NB4 (cell line): ENCODE data around the gene UNC5B.

Experiments used
- DNase-seq: peaks from one replicate; pipeline ENCODE4 v3.0.0; 2010; ENCODE audit warnings: low read depth
- H3K4me3 ChIP-seq: one replicate; pipeline ENCODE4 v1.5.1; 2011; ENCODE audit warnings: mild to moderate bottlenecking, low read depth, low read length, moderate library complexity
- MYC ChIP-seq: IDR thresholded peaks from 2 replicates; pipeline ENCODE4 v1.6.1; 2011; ENCODE audit warnings: low read depth, low read length
- POLR2A ChIP-seq: IDR thresholded peaks from 2 replicates; pipeline ENCODE4 v1.6.1; 2011; ENCODE audit warnings: mild to moderate bottlenecking; ENCODE audit not compliant: insufficient read length; ENCODE audit errors: extremely low read depth
- TF ChIP-seq, protein P1 (sequence below): IDR thresholded peaks from 2 replicates; pipeline ENCODE4 v1.6.1; 2011; ENCODE audit warnings: low read depth, low read length
- TF ChIP-seq, protein P2 (sequence below): IDR thresholded peaks from one replicate; pipeline ENCODE4 v1.5.1; 2012; ENCODE audit warnings: low read depth, low read length

UNC5B gene

DNA sequence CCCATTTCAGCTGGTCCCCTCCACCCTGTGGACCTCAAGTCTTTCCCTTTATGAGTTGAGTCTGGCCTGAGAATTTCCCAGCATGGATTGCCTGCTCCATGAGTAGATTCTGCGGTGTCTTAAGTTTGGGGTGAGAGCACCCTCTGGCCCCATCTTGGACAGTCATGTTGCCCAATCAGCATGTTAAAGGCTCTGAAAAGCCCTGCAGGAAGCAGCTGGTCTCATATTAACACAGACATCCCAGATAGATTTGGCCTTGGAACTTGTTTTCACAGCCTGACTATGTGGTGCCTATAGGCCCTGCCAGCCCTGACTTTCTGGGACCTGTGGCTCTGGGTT, 91.2 kb downstream of the UNC5B start:
- TF ChIP-seq, protein P1, sequence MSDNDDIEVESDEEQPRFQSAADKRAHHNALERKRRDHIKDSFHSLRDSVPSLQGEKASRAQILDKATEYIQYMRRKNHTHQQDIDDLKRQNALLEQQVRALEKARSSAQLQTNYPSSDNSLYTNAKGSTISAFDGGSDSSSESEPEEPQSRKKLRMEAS = no peak
- TF ChIP-seq MYC (no peak), POLR2A (no peak)
- TF ChIP-seq, protein P2, sequence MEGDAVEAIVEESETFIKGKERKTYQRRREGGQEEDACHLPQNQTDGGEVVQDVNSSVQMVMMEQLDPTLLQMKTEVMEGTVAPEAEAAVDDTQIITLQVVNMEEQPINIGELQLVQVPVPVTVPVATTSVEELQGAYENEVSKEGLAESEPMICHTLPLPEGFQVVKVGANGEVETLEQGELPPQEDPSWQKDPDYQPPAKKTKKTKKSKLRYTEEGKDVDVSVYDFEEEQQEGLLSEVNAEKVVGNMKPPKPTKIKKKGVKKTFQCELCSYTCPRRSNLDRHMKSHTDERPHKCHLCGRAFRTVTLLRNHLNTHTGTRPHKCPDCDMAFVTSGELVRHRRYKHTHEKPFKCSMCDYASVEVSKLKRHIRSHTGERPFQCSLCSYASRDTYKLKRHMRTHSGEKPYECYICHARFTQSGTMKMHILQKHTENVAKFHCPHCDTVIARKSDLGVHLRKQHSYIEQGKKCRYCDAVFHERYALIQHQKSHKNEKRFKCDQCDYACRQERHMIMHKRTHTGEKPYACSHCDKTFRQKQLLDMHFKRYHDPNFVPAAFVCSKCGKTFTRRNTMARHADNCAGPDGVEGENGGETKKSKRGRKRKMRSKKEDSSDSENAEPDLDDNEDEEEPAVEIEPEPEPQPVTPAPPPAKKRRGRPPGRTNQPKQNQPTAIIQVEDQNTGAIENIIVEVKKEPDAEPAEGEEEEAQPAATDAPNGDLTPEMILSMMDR = no peak
- no peak overlapping the region for H3K4me3 ChIP-seq
- DNase-seq = no peak

DNA sequence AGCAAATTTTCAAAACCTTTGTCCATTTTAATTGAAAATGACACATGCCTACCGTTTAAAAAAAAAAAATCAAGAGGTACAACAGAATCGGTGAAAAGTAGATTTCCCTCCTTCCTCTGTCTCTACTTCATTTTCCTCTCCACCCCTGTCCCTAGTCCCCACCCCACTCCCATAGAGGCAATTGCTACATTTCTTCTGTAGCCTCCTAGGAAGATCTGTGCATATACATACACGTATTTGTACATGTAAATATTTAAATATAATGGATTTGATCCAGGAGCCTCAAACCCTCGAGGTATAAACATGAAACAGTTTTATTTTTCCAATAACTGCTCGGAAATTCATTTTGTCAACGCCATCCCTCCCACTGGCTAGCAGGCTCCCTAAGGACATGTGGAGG, 92.5 kb downstream of the UNC5B start:
- DNase-seq = no peak
- no peak overlapping the region for H3K4me3 ChIP-seq
- TF ChIP-seq, protein P1 = no peak
- TF ChIP-seq, protein P2 = no peak
- TF ChIP-seq MYC (no peak), POLR2A (no peak)

DNA sequence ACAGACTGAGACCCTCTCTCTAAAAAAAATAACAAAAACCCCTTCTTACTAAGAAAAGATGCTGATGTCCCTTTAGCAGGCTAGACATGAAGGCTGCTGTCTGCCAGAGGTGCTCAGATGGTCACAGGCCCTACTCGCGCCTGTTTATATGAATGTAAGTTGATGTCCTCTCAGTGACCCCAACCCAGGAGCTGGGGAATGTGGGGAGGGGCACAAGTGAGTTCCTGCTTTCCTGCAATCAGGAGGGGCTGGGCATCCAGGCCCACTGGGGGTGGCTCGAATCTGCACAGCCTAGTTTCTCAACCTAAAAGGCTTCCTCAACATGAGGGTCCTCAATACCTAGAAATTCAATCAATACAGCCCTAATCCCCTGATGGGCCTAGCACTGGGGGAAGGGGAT, 94.6 kb downstream of the UNC5B start:
- H3K4me3 ChIP-seq = no peak overlapping the region
- TF ChIP-seq MYC (no peak), POLR2A (no peak)
- TF ChIP-seq, protein P2 = no peak
- TF ChIP-seq, protein P1 = no peak
- DNase-seq = no peak

DNA sequence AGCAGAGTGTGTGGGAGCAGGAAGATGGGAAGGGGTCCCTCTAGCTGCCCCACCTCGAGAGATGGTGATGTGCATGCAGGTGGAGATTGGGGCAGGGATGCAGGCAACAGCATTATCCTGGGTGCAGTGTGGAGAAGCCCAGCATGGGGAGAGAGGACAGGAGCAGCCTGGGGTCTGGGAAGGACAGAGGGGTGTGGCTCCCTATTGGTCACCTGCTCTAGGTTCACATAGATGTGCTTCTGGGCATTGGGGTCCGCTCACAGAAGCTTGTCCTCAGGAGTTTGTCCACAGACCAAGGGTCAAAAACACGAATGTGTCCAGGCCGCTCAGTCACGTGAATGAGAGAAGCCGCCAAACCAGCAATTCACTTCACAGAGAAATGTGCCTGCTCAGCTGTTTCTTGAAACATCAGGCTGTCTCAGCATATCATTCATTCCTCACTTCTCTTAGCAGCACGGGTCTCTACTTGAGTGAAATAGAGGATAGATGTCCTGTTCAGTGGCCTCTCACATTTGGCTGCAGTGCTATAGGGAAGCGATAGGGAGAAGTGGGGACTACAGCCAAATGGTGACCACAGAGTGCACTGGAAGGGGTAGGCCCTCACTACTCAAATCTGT, 95.2 kb downstream of the UNC5B start:
- no peak for DNase-seq

DNA sequence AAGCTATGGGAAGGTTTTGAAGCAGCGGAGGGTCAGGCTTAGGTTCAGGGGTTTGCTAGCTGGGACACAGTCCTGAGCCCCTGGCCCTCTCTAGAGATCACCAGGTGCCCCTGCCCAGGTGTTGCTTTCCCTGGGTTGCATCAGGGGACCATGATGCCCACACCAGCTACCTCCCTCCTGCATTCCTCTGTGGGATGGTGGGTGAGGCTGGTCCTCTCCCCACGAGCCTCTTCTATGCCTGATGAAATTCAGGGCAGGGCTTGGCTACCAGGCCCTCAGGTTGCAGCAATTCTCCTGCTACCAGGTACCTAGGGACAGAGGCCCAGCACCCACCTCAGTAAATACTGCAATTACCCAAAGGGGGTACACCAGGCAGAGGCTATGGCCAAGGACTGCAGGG, 95.9 kb downstream of the UNC5B start:
- no peak overlapping the region for H3K4me3 ChIP-seq
- DNase-seq = no peak
- TF ChIP-seq, protein P1 = no peak
- TF ChIP-seq POLR2A = no peak
- TF ChIP-seq, protein P2 = no peak
- TF ChIP-seq MYC = no peak

More for the DNA sequence above, 95.2 kb downstream of the UNC5B start:
- TF ChIP-seq MYC (no peak), POLR2A (no peak)
- TF ChIP-seq, protein P2 = no peak
- TF ChIP-seq, protein P1 = no peak
- no peak overlapping the region for H3K4me3 ChIP-seq
